IMR-90 (cell line): ENCODE data around the gene RNASE1. TPM values are rescaled to one million over a fixed set of nuclear protein-coding genes. Genes with fewer than 3 reads are reported as not detected.
"Not testable (repeated sequence)": the region's sequence is repeated elsewhere in the genome, so short reads cannot be mapped to it uniquely, and the experiment has no call there.

ENCODE experiments used
- ATAC-seq: fragments of 200-7000 bp; cut with Tn5 transposase; 2 replicates; pipeline ENCODE4 v1.9.1; 2020; ENCODE audit warnings: low read depth, mild to moderate bottlenecking, moderate library complexity
- BruUV-seq: library from RNA; stranded (reverse); fragments of 400-500 nt; replicated peaks from 2 replicates; lab custom pipeline; 2021; lab: Mats Ljungman, UMichigan
- CTCF ChIA-PET: fragments of 300-600 bp; formaldehyde crosslinking; extraction: SDS; loops from one replicate; lab custom pipeline; 2021; ENCODE audit warnings: antibody characterized with exemption; lab: Yijun Ruan, JAX
- POLR2A ChIA-PET: fragments of 300-600 bp; sonication (Branson Sonifier 250); formaldehyde crosslinking; loops from one replicate; lab custom pipeline; 2022; ENCODE audit warnings: antibody characterized with exemption; ENCODE audit not compliant: unreplicated experiment; lab: Charles Lee
- DNase-seq: peaks from one replicate; pipeline ENCODE4 v3.0.0; 2013
- H2AFZ ChIP-seq: replicated peaks from 2 replicates; pipeline ENCODE3; 2013; ENCODE audit warnings: low read length, mild to moderate bottlenecking; ENCODE audit not compliant: poor library complexity
- H2AK5ac ChIP-seq: 2 replicates; pipeline ENCODE4 v1.6.1; 2013; ENCODE audit warnings: low read depth, low read length, inconsistent platforms
- H2AK9ac ChIP-seq: replicated peaks from 2 replicates; pipeline ENCODE3; 2013; ENCODE audit warnings: mild to moderate bottlenecking, low read depth, low read length, moderate library complexity; ENCODE audit not compliant: poor library complexity
- H2BK120ac ChIP-seq: 2 replicates; pipeline ENCODE4 v1.6.1; 2013; ENCODE audit warnings: low read depth, low read length, inconsistent platforms
- H2BK15ac ChIP-seq: 3 replicates; pipeline ENCODE4 v1.6.1; 2013; ENCODE audit warnings: low read depth, low read length, inconsistent platforms
- H2BK20ac ChIP-seq: 2 replicates; pipeline ENCODE4 v1.6.1; 2013; ENCODE audit warnings: low read depth, mild to moderate bottlenecking, inconsistent platforms, low read length, moderate library complexity
- H2BK5ac ChIP-seq: 2 replicates; pipeline ENCODE4 v1.6.1; 2013; ENCODE audit warnings: mild to moderate bottlenecking, low read depth, low read length, inconsistent platforms; ENCODE audit not compliant: poor library complexity, severe bottlenecking
- H3K14ac ChIP-seq: replicated peaks from 2 replicates; pipeline ENCODE4 v1.6.1; 2013; ENCODE audit warnings: low read depth, low read length, inconsistent platforms
- H3K18ac ChIP-seq: 2 replicates; pipeline ENCODE4 v1.6.1; 2013; ENCODE audit warnings: low read depth, low read length, control low read depth
- H3K23ac ChIP-seq: 2 replicates; pipeline ENCODE4 v1.6.1; 2013; ENCODE audit warnings: low read depth, low read length, inconsistent platforms
- H3K27ac ChIP-seq: 2 replicates; pipeline ENCODE4 v1.5.1; 2013; ENCODE audit warnings: mild to moderate bottlenecking, control low read depth, low read length; ENCODE audit not compliant: insufficient read depth
- H3K27me3 ChIP-seq: 2 replicates; pipeline ENCODE4 v1.6.1; 2013; ENCODE audit warnings: low read length; ENCODE audit not compliant: control insufficient read depth, insufficient read depth
- H3K36me3 ChIP-seq: 2 replicates; pipeline ENCODE4 v1.6.1; 2013; ENCODE audit warnings: low read length, mixed read lengths; ENCODE audit not compliant: control insufficient read depth, insufficient read depth
- H3K4ac ChIP-seq: 2 replicates; pipeline ENCODE4 v1.6.1; 2013; ENCODE audit warnings: low read depth, low read length, inconsistent platforms
- H3K4me1 ChIP-seq: 2 replicates; pipeline ENCODE4 v1.6.1; 2013; ENCODE audit warnings: low read length, mixed read lengths; ENCODE audit not compliant: control insufficient read depth, insufficient read depth
- H3K4me2 ChIP-seq: 2 replicates; pipeline ENCODE4 v1.6.1; 2013; ENCODE audit warnings: low read depth, mild to moderate bottlenecking, control low read depth, low read length, moderate library complexity
- H3K4me3 ChIP-seq: 2 replicates; pipeline ENCODE4 v1.5.1; 2013; ENCODE audit warnings: low read depth, mild to moderate bottlenecking, control low read depth, low read length, moderate library complexity; ENCODE audit not compliant: insufficient read depth
- H3K56ac ChIP-seq: 2 replicates; pipeline ENCODE4 v1.6.1; 2013; ENCODE audit warnings: low read length, inconsistent platforms; ENCODE audit not compliant: insufficient read depth; ENCODE audit errors: extremely low read depth
- H3K79me1 ChIP-seq, 2 experiments: 2 replicates each; pipeline ENCODE4 v1.6.1; 2013; ENCODE audit warnings: low read length in 2 of 2, inconsistent platforms in 1 of 2, low read depth in 1 of 2
- H3K9ac ChIP-seq: 2 replicates; pipeline ENCODE4 v1.6.1; 2013; ENCODE audit warnings: low read depth, low read length, control low read depth
- H3K9me1 ChIP-seq: 2 replicates; pipeline ENCODE4 v1.6.1; 2013; ENCODE audit warnings: low read length, inconsistent platforms; ENCODE audit not compliant: insufficient read depth
- H3K9me3 ChIP-seq: 2 replicates; pipeline ENCODE4 v1.6.1; 2013; ENCODE audit warnings: low read length; ENCODE audit not compliant: control insufficient read depth, insufficient read depth
- H4K20me1 ChIP-seq: 2 replicates; pipeline ENCODE4 v1.6.1; 2013; ENCODE audit warnings: low read length, inconsistent platforms; ENCODE audit not compliant: insufficient read depth
- H4K5ac ChIP-seq: 2 replicates; pipeline ENCODE4 v1.6.1; 2013; ENCODE audit warnings: mild to moderate bottlenecking, low read depth, low read length, control low read depth
- H4K8ac ChIP-seq, 2 experiments: 2 replicates each; pipeline ENCODE4 v1.6.1; 2013; ENCODE audit warnings: low read depth in 2 of 2, low read length in 2 of 2, control low read depth in 1 of 2, inconsistent platforms in 1 of 2
- H4K91ac ChIP-seq: 2 replicates; pipeline ENCODE4 v1.6.1; 2013; ENCODE audit warnings: low read depth, low read length, inconsistent platforms; ENCODE audit not compliant: insufficient read depth
- BHLHE40 ChIP-seq: fragments of 150-350 bp; IDR thresholded peaks from 2 replicates; pipeline ENCODE4 v1.6.1; 2016; ENCODE audit warnings: mild to moderate bottlenecking, low read depth, low read length
- CHD1 ChIP-seq: IDR thresholded peaks from 2 replicates; pipeline ENCODE4 v1.6.1; 2012; ENCODE audit warnings: low read depth, low read length, improper control_type of control experiment
- FOS ChIP-seq: fragments of 150-350 bp; IDR thresholded peaks from 2 replicates; pipeline ENCODE4 v1.6.1; 2016; ENCODE audit warnings: low read depth, low read length
- MAFK ChIP-seq: IDR thresholded peaks from 2 replicates; pipeline ENCODE4 v1.6.1; 2012; ENCODE audit warnings: low read depth, low read length, improper control_type of control experiment
- MAZ ChIP-seq: IDR thresholded peaks from 2 replicates; pipeline ENCODE4 v1.6.1; 2012; ENCODE audit warnings: low read depth, mild to moderate bottlenecking, low read length, improper control_type of control experiment, moderate library complexity, borderline replicate concordance
- MXI1 ChIP-seq: IDR thresholded peaks from 2 replicates; pipeline ENCODE4 v1.6.1; 2012; ENCODE audit warnings: low read depth, mild to moderate bottlenecking, low read length, moderate library complexity, borderline replicate concordance
- NFE2L2 ChIP-seq: fragments of 150-350 bp; IDR thresholded peaks from 2 replicates; pipeline ENCODE4 v1.6.1; 2016; ENCODE audit warnings: low read depth, mild to moderate bottlenecking, low read length
- RAD21 ChIP-seq: IDR thresholded peaks from 2 replicates; pipeline ENCODE4 v1.6.1; 2012; ENCODE audit warnings: low read length, improper control_type of control experiment
- WGBS, 2 experiments: methylation state at CpG; one replicate each; pipeline versions ENCODE4 v1.1.5 to v1.1.7; 2013; ENCODE audit warnings: missing lambda C conversion rate in 2 of 2; ENCODE audit not compliant: insufficient read length in 1 of 2; ENCODE audit errors: extremely low coverage in 2 of 2; 5-methylcytosine and 5-hydroxymethylcytosine counted together
- dilution Hi-C: fragments of 300-500 bp; cut with HindIII; formaldehyde crosslinking; loops from one replicate; pipeline ENCODE4 v1.14.3; 2018; ENCODE audit warnings: low sequenced_read_pairs; ENCODE audit not compliant: unreplicated experiment
- in situ Hi-C: fragments of 300-500 bp; cut with MboI; formaldehyde crosslinking; loops from 3 replicates; pipeline ENCODE4 v1.14.3; 2019; ENCODE audit warnings: low sequenced_read_pairs, inconsistent platforms, mixed read lengths
- intact Hi-C: fragments of 100-400 bp; cut with micrococcal nuclease; formaldehyde crosslinking; loops from 2 replicates; pipeline ENCODE4 v1.10.0; 2022
- polyA plus RNA-seq, 3 experiments: library from polyadenylated mRNA; depleted of rRNA; stranded (reverse); fragments of >200 nt; gene quantifications; 2 replicates each; pipeline ENCODE4 v1.2.3, GENCODE V29; 2012; ENCODE audit warnings: low replicate concordance in 1 of 3
- total RNA-seq: library from RNA; depleted of rRNA; stranded (reverse); fragments of >200 nt; gene quantifications from 2 replicates; pipeline ENCODE4 v1.2.3, GENCODE V29; 2012
- TF ChIP-seq, protein P1 (sequence below): conservative IDR thresholded peaks from 2 replicates; pipeline ENCODE4 v1.5.1; 2012; ENCODE audit warnings: mild to moderate bottlenecking, low read depth, low read length, improper control_type of control experiment

The RNASE1 gene
- total and polyA plus RNA-seq, 2 of the 4 experiments (the other 2 are of a cell fraction) = not detected

DNA sequence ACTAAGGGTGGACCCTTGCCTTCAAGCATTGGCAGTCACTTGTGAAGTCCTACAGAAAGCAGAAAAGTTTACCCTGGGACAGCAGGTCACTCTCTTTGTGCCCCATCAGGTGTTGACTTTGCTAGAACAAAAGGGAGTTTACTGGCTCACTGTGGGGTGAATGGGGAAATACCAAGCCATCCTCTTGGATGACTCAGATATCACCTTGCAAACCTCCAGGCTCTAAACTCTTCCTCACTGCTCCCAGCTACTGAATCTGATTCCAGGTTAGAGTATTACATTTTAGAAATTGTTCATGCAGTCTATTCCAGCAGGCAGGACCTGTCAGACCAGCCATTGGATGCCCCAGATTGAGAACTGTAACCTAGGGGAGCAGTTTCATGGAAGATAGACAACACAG is 41.7 kb downstream of the RNASE1 start:
- H3K4me3 ChIP-seq = no peak overlapping the region
- TF ChIP-seq BHLHE40 (no peak), MAZ (no peak), FOS (no peak), CHD1 (no peak), MAFK (no peak), NFE2L2 (no peak), MXI1 (no peak), RAD21 (no peak)
- TF ChIP-seq, protein P1, sequence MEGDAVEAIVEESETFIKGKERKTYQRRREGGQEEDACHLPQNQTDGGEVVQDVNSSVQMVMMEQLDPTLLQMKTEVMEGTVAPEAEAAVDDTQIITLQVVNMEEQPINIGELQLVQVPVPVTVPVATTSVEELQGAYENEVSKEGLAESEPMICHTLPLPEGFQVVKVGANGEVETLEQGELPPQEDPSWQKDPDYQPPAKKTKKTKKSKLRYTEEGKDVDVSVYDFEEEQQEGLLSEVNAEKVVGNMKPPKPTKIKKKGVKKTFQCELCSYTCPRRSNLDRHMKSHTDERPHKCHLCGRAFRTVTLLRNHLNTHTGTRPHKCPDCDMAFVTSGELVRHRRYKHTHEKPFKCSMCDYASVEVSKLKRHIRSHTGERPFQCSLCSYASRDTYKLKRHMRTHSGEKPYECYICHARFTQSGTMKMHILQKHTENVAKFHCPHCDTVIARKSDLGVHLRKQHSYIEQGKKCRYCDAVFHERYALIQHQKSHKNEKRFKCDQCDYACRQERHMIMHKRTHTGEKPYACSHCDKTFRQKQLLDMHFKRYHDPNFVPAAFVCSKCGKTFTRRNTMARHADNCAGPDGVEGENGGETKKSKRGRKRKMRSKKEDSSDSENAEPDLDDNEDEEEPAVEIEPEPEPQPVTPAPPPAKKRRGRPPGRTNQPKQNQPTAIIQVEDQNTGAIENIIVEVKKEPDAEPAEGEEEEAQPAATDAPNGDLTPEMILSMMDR = no peak
- no peak overlapping the region for H2BK120ac ChIP-seq
- DNase-seq (no peak), ATAC-seq (no peak)
- dilution Hi-C loops (no loop called here), in situ Hi-C loops (no loop called here), intact Hi-C loops (no loop called here)
- no peaks in the 10 kb centered on the region for H3K4me1 ChIP-seq
- POLR2A ChIA-PET = no interaction called here
- H3K79me1 ChIP-seq = no peaks in the 10 kb centered on the region
- no peaks in the 10 kb centered on the region for H3K9me1 ChIP-seq
- no peak overlapping the region for H2BK20ac ChIP-seq
- H2AFZ ChIP-seq = no peak overlapping the region
- H3K14ac ChIP-seq = no peak overlapping the region
- no peak overlapping the region for H2BK5ac ChIP-seq
- no peak overlapping the region for H2AK5ac ChIP-seq
- no peaks in the 10 kb centered on the region for H3K9me3 ChIP-seq
- no peak overlapping the region for H3K56ac ChIP-seq
- H3K36me3 ChIP-seq = no peaks in the 10 kb centered on the region
- H3K4me2 ChIP-seq = no peak overlapping the region
- H3K23ac ChIP-seq = no peak overlapping the region
- CTCF ChIA-PET = no interaction called here
- H3K27me3 ChIP-seq = no peaks in the 10 kb centered on the region
- no peak overlapping the region for H2BK15ac ChIP-seq
- H3K18ac ChIP-seq = no peak overlapping the region
- H4K91ac ChIP-seq = no peak overlapping the region
- H3K4ac ChIP-seq = no peak overlapping the region
- H4K5ac ChIP-seq = no peak overlapping the region
- no peak overlapping the region for H4K8ac ChIP-seq
- H3K9ac ChIP-seq = no peak overlapping the region
- no TSS peak for BruUV-seq
- no peak overlapping the region for H3K27ac ChIP-seq
- H4K20me1 ChIP-seq = no peaks in the 10 kb centered on the region
- no peak overlapping the region for H2AK9ac ChIP-seq

DNA sequence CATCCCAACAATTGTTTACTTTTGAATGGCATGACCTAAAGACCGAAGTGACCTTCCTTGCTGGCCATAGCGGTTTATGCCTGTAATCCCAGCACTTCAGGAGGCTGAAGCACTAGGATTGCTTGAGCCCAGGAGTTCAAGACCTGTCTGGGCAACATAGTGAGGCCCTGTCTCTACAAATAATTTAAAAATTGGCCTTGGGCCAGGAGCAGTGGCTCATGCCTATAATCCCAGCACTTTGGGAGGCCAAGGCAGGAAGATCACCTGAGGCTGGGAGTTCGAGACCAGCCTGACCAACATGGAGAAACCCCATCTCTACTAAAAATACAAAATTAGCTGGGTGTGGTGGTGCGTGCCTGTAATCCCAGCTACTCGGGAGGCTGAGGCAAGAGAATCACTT is 43.2 kb downstream of the RNASE1 start:
- H2AFZ ChIP-seq, ATAC-seq, H3K18ac ChIP-seq, H3K79me1 ChIP-seq, in situ Hi-C loops, intact Hi-C loops, H2AK9ac ChIP-seq, H3K56ac ChIP-seq, H3K27ac ChIP-seq, H2AK5ac ChIP-seq, CTCF ChIA-PET, H3K4ac ChIP-seq, dilution Hi-C loops, H3K23ac ChIP-seq, H3K4me1 ChIP-seq, H4K5ac ChIP-seq, DNase-seq, H4K8ac ChIP-seq, H3K27me3 ChIP-seq, H2BK120ac ChIP-seq, H3K9me1 ChIP-seq, H3K4me3 ChIP-seq, H3K36me3 ChIP-seq, H2BK15ac ChIP-seq, H3K14ac ChIP-seq, H2BK5ac ChIP-seq, H3K4me2 ChIP-seq, POLR2A ChIA-PET, H4K91ac ChIP-seq, BruUV-seq, H2BK20ac ChIP-seq, H3K9me3 ChIP-seq, H3K9ac ChIP-seq, H4K20me1 ChIP-seq: not testable (repeated sequence)
- no CpG with 5 or more reads among the region's 5 CpGs for WGBS, 2 experiments
